OCI-M2 (cell line): ENCODE measurements around the gene SH3RF2.
"Not testable (repeated sequence)": the region's sequence is repeated elsewhere in the genome, so short reads cannot be mapped to it uniquely, and the experiment has no call there.

Source experiments
- DNase-seq: peaks from one replicate; lab custom pipeline; 2025; ENCODE audit not compliant: unreplicated experiment; lab: John Stamatoyannopoulos, UW

SH3RF2 gene

GRCh38 chr5:145936401-145937131 lies at the start of gene SH3RF2:
Gene SH3RF2 (plus strand): TSS chr5:145936578. CDS start chr5:145937929, 1,351 bp downstream.
- no peak for DNase-seq

GRCh38 chr5:145887217-145887616 lies 49.2 kb upstream of the SH3RF2 start:
- DNase-seq, result no peak

GRCh38 chr5:145887976-145888574 lies 48.3 kb upstream of the SH3RF2 start:
- DNase-seq, result no peak

GRCh38 chr5:145889611-145890010 lies 46.8 kb upstream of the SH3RF2 start:
- no peak for DNase-seq

- DNase-seq, result not testable (repeated sequence)
These were observed 45.0 kb upstream of the SH3RF2 start for GRCh38 chr5:145891378-145891777.

GRCh38 chr5:145898171-145898570 lies 38.2 kb upstream of the SH3RF2 start:
- DNase-seq, result no peak

- DNase-seq, result no peak
These were observed 34.0 kb upstream of the SH3RF2 start for GRCh38 chr5:145902421-145902820.

- DNase-seq, result no peak
These were observed 33.3 kb upstream of the SH3RF2 start for GRCh38 chr5:145903113-145903512.

GRCh38 chr5:145903867-145904266 lies 32.5 kb upstream of the SH3RF2 start:
- no peak for DNase-seq

GRCh38 chr5:145904743-145905142 lies 31.6 kb upstream of the SH3RF2 start:
- no peak for DNase-seq

- no peak for DNase-seq
These were observed 30.0 kb upstream of the SH3RF2 start for GRCh38 chr5:145906401-145906800.

GRCh38 chr5:145908206-145908960 lies 28.0 kb upstream of the SH3RF2 start:
- no peak for DNase-seq

GRCh38 chr5:145911164-145911563 lies 25.2 kb upstream of the SH3RF2 start:
- no peak for DNase-seq

GRCh38 chr5:145912019-145912418 lies 24.4 kb upstream of the SH3RF2 start:
- no peak for DNase-seq

GRCh38 chr5:145912594-145912993 lies 23.8 kb upstream of the SH3RF2 start:
- DNase-seq, result no peak

- no peak for DNase-seq
These were observed 22.7 kb upstream of the SH3RF2 start for GRCh38 chr5:145913701-145914100.

GRCh38 chr5:145915970-145916638 lies 20.3 kb upstream of the SH3RF2 start:
- no peak for DNase-seq

- no peak for DNase-seq
These were observed 19.1 kb upstream of the SH3RF2 start for GRCh38 chr5:145917288-145917687.

- DNase-seq, result no peak
These were observed 18.0 kb upstream of the SH3RF2 start for GRCh38 chr5:145918397-145918796.

- DNase-seq, result no peak
These were observed 17.0 kb upstream of the SH3RF2 start for GRCh38 chr5:145919413-145919812.

GRCh38 chr5:145920542-145921210 lies 15.7 kb upstream of the SH3RF2 start:
- no peak for DNase-seq
